ENCODE results near the gene PRKAR1B.

DNA sequence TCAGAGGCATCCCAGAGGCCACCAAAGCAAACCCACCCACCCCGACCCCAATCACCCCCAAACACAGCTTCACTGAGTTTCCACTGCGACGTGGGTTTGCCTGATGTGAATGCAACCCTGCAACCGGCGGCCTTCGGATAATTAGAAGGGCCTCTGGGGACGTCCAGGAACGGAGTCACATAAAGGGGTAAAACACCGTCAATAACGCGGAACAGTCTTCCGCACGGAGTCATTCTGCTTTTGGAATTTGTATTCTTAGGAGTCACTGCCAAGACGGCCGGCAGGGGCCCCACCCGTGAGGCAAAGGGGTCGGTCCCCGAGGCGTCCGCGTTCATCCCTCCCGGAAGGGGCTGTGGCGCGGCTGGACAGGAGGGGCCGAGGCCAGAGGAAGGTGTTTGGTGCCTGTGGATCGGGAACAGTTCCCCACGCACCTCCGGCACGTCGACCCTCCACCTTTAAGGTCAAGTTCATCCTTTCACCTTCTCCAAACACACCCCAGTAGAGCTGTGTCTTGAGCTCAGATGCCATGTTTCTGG lies 170.7 kb downstream of the PRKAR1B start:
- TF ChIP-seq, protein P1, sequence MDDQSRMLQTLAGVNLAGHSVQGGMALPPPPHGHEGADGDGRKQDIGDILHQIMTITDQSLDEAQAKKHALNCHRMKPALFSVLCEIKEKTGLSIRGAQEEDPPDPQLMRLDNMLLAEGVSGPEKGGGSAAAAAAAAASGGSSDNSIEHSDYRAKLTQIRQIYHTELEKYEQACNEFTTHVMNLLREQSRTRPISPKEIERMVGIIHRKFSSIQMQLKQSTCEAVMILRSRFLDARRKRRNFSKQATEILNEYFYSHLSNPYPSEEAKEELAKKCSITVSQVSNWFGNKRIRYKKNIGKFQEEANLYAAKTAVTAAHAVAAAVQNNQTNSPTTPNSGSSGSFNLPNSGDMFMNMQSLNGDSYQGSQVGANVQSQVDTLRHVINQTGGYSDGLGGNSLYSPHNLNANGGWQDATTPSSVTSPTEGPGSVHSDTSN (IDR thresholded peaks at IDR 0.05) = no peak
- TF ChIP-seq, protein P2, sequence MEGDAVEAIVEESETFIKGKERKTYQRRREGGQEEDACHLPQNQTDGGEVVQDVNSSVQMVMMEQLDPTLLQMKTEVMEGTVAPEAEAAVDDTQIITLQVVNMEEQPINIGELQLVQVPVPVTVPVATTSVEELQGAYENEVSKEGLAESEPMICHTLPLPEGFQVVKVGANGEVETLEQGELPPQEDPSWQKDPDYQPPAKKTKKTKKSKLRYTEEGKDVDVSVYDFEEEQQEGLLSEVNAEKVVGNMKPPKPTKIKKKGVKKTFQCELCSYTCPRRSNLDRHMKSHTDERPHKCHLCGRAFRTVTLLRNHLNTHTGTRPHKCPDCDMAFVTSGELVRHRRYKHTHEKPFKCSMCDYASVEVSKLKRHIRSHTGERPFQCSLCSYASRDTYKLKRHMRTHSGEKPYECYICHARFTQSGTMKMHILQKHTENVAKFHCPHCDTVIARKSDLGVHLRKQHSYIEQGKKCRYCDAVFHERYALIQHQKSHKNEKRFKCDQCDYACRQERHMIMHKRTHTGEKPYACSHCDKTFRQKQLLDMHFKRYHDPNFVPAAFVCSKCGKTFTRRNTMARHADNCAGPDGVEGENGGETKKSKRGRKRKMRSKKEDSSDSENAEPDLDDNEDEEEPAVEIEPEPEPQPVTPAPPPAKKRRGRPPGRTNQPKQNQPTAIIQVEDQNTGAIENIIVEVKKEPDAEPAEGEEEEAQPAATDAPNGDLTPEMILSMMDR (IDR thresholded peaks at IDR 0.05) = no peak
